ENCODE results near the gene ESYT1. TPM values are rescaled to one million over a fixed set of nuclear protein-coding genes. Genes with fewer than 3 reads are reported as not detected.

The ESYT1 gene
- total and polyA plus RNA-seq, 9 of the 15 experiments (the other 6 are each of a cell fraction or from before 2014, with no cell fraction given), result 132 to 420 (median 164) TPM

GRCh38 chr12:56129206-56129941 is 1.3 kb downstream of the ESYT1 start (continued):
- TF ChIP-seq HOXB6 (CRISPR knock-in tag; IDR thresholded peaks at IDR 0.05; ENCODE audit: borderline replicate concordance) (no peak), CBX1 (IDR thresholded peaks at IDR 0.05; ENCODE audit: low read depth) (peak; percentile 86; the same call in 1 of the 2 replicates), KDM4B (IDR thresholded peaks at IDR 0.05; ENCODE audit: borderline replicate concordance in 2 of 2, low read depth in 1 of 2) (no peak), HNRNPK (IDR thresholded peaks at IDR 0.05; ENCODE audit: low read depth, low read length, poor library complexity, severe bottlenecking) (no peak), NR1H2 (CRISPR knock-in tag; IDR thresholded peaks at IDR 0.05) (peak; percentile 9; the same call in 1 of the 2 replicates), MYNN (IDR thresholded peaks at IDR 0.05) (peak; percentile 80), MYNN (CRISPR knock-in tag; IDR thresholded peaks at IDR 0.05) (no peak), RNF2 (IDR thresholded peaks at IDR 0.05) (peak; percentile 88; the same call in 1 of the 2 replicates), SFPQ (IDR thresholded peaks at IDR 0.05; ENCODE audit: low read depth, low read length) (no peak), MYBL2 (IDR thresholded peaks at IDR 0.05; ENCODE audit: low read depth) (no peak), MYBL2 (CRISPR knock-in tag; IDR thresholded peaks at IDR 0.05; ENCODE audit: borderline replicate concordance) (no peak), ZNF707 (CRISPR knock-in tag; conservative IDR thresholded peaks at IDR 0.05) (0 out of 2 replicates have a peak, but pooled peaks have one; percentile 10), TCF7L2 (IDR thresholded peaks at IDR 0.05; ENCODE audit: low read depth, low read length) (no peak), HDGF (IDR thresholded peaks at IDR 0.05) (no peak), ZNF436 (CRISPR knock-in tag; IDR thresholded peaks at IDR 0.05) (no peak), SP1 (CRISPR knock-in tag; IDR thresholded peaks at IDR 0.05) (peak; percentile 52; the same call in 1 of the 2 replicates), RHOXF2B (CRISPR knock-in tag; conservative IDR thresholded peaks at IDR 0.05) (no peak), E2F8 (IDR thresholded peaks at IDR 0.05; ENCODE audit: low read depth, partially characterized antibody) (peak; percentile 38), MEIS2 (IDR thresholded peaks at IDR 0.05; ENCODE audit: partially characterized antibody) (no peak), ZNF696 (CRISPR knock-in tag; conservative IDR thresholded peaks at IDR 0.05) (no peak), FOXO4 (CRISPR knock-in tag; IDR thresholded peaks at IDR 0.05) (no peak)

All from K562 (cell line).